ENCODE measurements around the gene GNAI3.

GNAI3 gene

GRCh38 chr1:109535481-109535880 is 12.9 kb upstream of the GNAI3 start:
- TF ChIP-seq TSHZ2 (CRISPR knock-in tag; IDR thresholded peaks at IDR 0.05) (no peak), ZFP30 (CRISPR knock-in tag; IDR thresholded peaks at IDR 0.05) (no peak), TCF4 (CRISPR knock-in tag; IDR thresholded peaks at IDR 0.05; ENCODE audit: borderline replicate concordance) (no peak), ZC3H10 (CRISPR knock-in tag; IDR thresholded peaks at IDR 0.05) (no peak), SNAI2 (CRISPR knock-in tag; IDR thresholded peaks at IDR 0.05) (no peak), BACH2 (CRISPR knock-in tag; IDR thresholded peaks at IDR 0.05; ENCODE audit: borderline replicate concordance) (no peak), OSR1 (CRISPR knock-in tag; IDR thresholded peaks at IDR 0.05) (no peak), PATZ1 (CRISPR knock-in tag; IDR thresholded peaks at IDR 0.05; ENCODE audit: borderline replicate concordance) (no peak), GLIS3 (CRISPR knock-in tag; IDR thresholded peaks at IDR 0.05) (no peak), CSRNP3 (CRISPR knock-in tag; IDR thresholded peaks at IDR 0.05) (no peak), ZNF70 (CRISPR knock-in tag; IDR thresholded peaks at IDR 0.05) (no peak), ISL1 (CRISPR knock-in tag; IDR thresholded peaks at IDR 0.05) (no peak), ZFP3 (CRISPR knock-in tag; IDR thresholded peaks at IDR 0.05) (no peak), CREB5 (CRISPR knock-in tag; IDR thresholded peaks at IDR 0.05; ENCODE audit: low read depth) (no peak), ARNTL (CRISPR knock-in tag; IDR thresholded peaks at IDR 0.05; ENCODE audit: borderline replicate concordance, low read depth) (no peak)
- ATAC-seq = no peak

- ATAC-seq = no peak
- no peak for TF ChIP-seq TOX (CRISPR knock-in tag; IDR thresholded peaks at IDR 0.05; ENCODE audit: borderline replicate concordance)
- no peak for TF ChIP-seq ZC3H10 (CRISPR knock-in tag; IDR thresholded peaks at IDR 0.05)
- no peak for TF ChIP-seq OSR1 (CRISPR knock-in tag; IDR thresholded peaks at IDR 0.05)
- TF ChIP-seq ZFP3 (CRISPR knock-in tag; IDR thresholded peaks at IDR 0.05) = no peak
- no peak for TF ChIP-seq ZNF565 (CRISPR knock-in tag; conservative IDR thresholded peaks at IDR 0.05; ENCODE audit: low read depth)
- no peak for TF ChIP-seq BACH2 (CRISPR knock-in tag; IDR thresholded peaks at IDR 0.05; ENCODE audit: borderline replicate concordance)
- TF ChIP-seq ARNTL (CRISPR knock-in tag; IDR thresholded peaks at IDR 0.05; ENCODE audit: borderline replicate concordance, low read depth) = no peak
- TF ChIP-seq ZNF70 (CRISPR knock-in tag; IDR thresholded peaks at IDR 0.05) = no peak
- no peak for TF ChIP-seq CSRNP3 (CRISPR knock-in tag; IDR thresholded peaks at IDR 0.05)
- no peak for TF ChIP-seq GLIS3 (CRISPR knock-in tag; IDR thresholded peaks at IDR 0.05)
- no peak for TF ChIP-seq ZFP30 (CRISPR knock-in tag; IDR thresholded peaks at IDR 0.05)
- no peak for TF ChIP-seq PPARA (CRISPR knock-in tag; IDR thresholded peaks at IDR 0.05; ENCODE audit: borderline replicate concordance)
- TF ChIP-seq CSDC2 (CRISPR knock-in tag; IDR thresholded peaks at IDR 0.05) = no peak
- no peak for TF ChIP-seq CREB5 (CRISPR knock-in tag; IDR thresholded peaks at IDR 0.05; ENCODE audit: low read depth)
- TF ChIP-seq ESRRG (CRISPR knock-in tag; IDR thresholded peaks at IDR 0.05) = no peak
- TF ChIP-seq TSHZ2 (CRISPR knock-in tag; IDR thresholded peaks at IDR 0.05) = no peak
- no peak for TF ChIP-seq SNAI2 (CRISPR knock-in tag; IDR thresholded peaks at IDR 0.05)
- TF ChIP-seq POU6F1 (CRISPR knock-in tag; IDR thresholded peaks at IDR 0.05; ENCODE audit: borderline replicate concordance, low read depth) = no peak
- TF ChIP-seq RARB (CRISPR knock-in tag; IDR thresholded peaks at IDR 0.05) = no peak
- no peak for TF ChIP-seq ZNF8 (CRISPR knock-in tag; IDR thresholded peaks at IDR 0.05)
Measured at GRCh38 chr1:109535971-109536491, 12.4 kb upstream of the GNAI3 start.
